HEK293 (cell line): Measurements from ENCODE around the gene EEFSEC.

Experiments
- GLI2 ChIP-seq: fragments of 450-650 bp; formaldehyde crosslinking; IDR thresholded peaks from 2 replicates; pipeline ENCODE4; 2017; ENCODE audit warnings: missing biosample characterization, missing genetic modification characterization, low read depth, borderline replicate concordance
- KLF10 ChIP-seq: fragments of 450-650 bp; IDR thresholded peaks from 2 replicates; pipeline ENCODE4 v1.5.1; 2018; ENCODE audit warnings: missing biosample characterization, mild to moderate bottlenecking, missing genetic modification characterization
- RBAK ChIP-seq: fragments of 450-650 bp; formaldehyde crosslinking; IDR thresholded peaks from 2 replicates; pipeline ENCODE4 v1.5.1; 2016; ENCODE audit warnings: missing biosample characterization, missing genetic modification characterization
- YY1 ChIP-seq: fragments of 450-650 bp; formaldehyde crosslinking; IDR thresholded peaks from 2 replicates; pipeline ENCODE4 v1.5.1; 2018; ENCODE audit warnings: missing biosample characterization, missing genetic modification characterization
- ZNF24 ChIP-seq: fragments of 450-650 bp; formaldehyde crosslinking; IDR thresholded peaks from 2 replicates; pipeline ENCODE4 v1.5.1; 2016; ENCODE audit warnings: missing biosample characterization, missing genetic modification characterization
- ZNF558 ChIP-seq: fragments of 450-650 bp; formaldehyde crosslinking; IDR thresholded peaks from 2 replicates; pipeline ENCODE4 v1.5.1; 2016; ENCODE audit warnings: missing biosample characterization, missing genetic modification characterization
- ZNF571 ChIP-seq: fragments of 450-650 bp; formaldehyde crosslinking; IDR thresholded peaks from 2 replicates; pipeline ENCODE4 v1.5.0; 2017; ENCODE audit warnings: missing biosample characterization, missing genetic modification characterization
- ZNF777 ChIP-seq: fragments of 450-650 bp; formaldehyde crosslinking; IDR thresholded peaks from 2 replicates; pipeline ENCODE4 v1.5.1; 2017; ENCODE audit warnings: missing biosample characterization, missing genetic modification characterization, borderline replicate concordance
- ZNF843 ChIP-seq: fragments of 450-650 bp; formaldehyde crosslinking; IDR thresholded peaks from 2 replicates; pipeline ENCODE4 v1.5.1; 2016; ENCODE audit warnings: missing biosample characterization, missing genetic modification characterization
- TF ChIP-seq, protein P1 (sequence below): fragments of 450-650 bp; formaldehyde crosslinking; IDR thresholded peaks from 2 replicates; pipeline ENCODE4 v1.5.1; 2016; ENCODE audit warnings: missing biosample characterization, missing genetic modification characterization

DNA sequence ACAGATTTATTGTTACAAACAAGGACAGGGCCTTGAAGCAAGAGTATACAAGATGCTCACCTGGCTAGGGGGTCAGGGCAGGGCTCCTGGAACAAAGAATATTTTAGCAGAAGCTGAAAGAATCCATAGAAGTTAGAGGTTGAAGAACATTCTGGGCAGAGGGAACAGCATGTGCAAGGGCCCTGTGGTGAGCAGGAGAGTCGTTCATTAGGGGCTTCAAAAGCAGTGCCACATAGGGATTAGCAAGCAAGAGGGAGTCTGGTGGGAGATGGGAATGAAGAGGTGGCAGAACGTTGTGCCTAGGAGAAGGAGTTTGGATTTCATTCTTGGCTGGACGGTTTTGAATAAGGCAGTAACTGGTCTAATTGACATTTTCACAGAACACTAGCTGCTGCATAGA is 290.5 kb downstream of the EEFSEC start:
- TF ChIP-seq YY1 (tag by site-specific recombination) (no peak), ZNF558 (tag by site-specific recombination) (no peak), ZNF777 (no peak), ZNF571 (tag by site-specific recombination) (no peak), ZNF843 (tag by site-specific recombination) (no peak), RBAK (tag by site-specific recombination) (no peak), ZNF24 (tag by site-specific recombination) (no peak), KLF10 (tag by site-specific recombination) (no peak), GLI2 (tag by site-specific recombination) (no peak)
- TF ChIP-seq, protein P1, sequence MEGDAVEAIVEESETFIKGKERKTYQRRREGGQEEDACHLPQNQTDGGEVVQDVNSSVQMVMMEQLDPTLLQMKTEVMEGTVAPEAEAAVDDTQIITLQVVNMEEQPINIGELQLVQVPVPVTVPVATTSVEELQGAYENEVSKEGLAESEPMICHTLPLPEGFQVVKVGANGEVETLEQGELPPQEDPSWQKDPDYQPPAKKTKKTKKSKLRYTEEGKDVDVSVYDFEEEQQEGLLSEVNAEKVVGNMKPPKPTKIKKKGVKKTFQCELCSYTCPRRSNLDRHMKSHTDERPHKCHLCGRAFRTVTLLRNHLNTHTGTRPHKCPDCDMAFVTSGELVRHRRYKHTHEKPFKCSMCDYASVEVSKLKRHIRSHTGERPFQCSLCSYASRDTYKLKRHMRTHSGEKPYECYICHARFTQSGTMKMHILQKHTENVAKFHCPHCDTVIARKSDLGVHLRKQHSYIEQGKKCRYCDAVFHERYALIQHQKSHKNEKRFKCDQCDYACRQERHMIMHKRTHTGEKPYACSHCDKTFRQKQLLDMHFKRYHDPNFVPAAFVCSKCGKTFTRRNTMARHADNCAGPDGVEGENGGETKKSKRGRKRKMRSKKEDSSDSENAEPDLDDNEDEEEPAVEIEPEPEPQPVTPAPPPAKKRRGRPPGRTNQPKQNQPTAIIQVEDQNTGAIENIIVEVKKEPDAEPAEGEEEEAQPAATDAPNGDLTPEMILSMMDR (tag by site-specific recombination) = no peak
